GM18526 (cell line): ENCODE data around the gene PAX8.

ENCODE experiments used
- POLR2A ChIP-seq: IDR thresholded peaks from 3 replicates; pipeline ENCODE4 v1.6.1; 2011; ENCODE audit not compliant: insufficient read length; ENCODE audit errors: extremely low read depth

PAX8 gene

GRCh38 chr2:113278742-113279139 is at the start of gene PAX8:
TSS of gene PAX8 (minus strand) at chr2:113278921. CDS start at chr2:113278394, 527 bp downstream.
- TF ChIP-seq POLR2A = no peak

- no peak for TF ChIP-seq POLR2A
Observed at GRCh38 chr2:113328043-113328442, 49.3 kb upstream of the PAX8 start.

GRCh38 chr2:113324684-113325160 is 46.0 kb upstream of the PAX8 start:
- TF ChIP-seq POLR2A = no peak

- no peak for TF ChIP-seq POLR2A
Observed at GRCh38 chr2:113316085-113316484, 37.4 kb upstream of the PAX8 start.

- no peak for TF ChIP-seq POLR2A
Observed at GRCh38 chr2:113309655-113310387, 31.1 kb upstream of the PAX8 start.

- TF ChIP-seq POLR2A = no peak
Observed at GRCh38 chr2:113305146-113305545, 26.4 kb upstream of the PAX8 start.

- TF ChIP-seq POLR2A = no peak
Observed at GRCh38 chr2:113304702-113305101, 26.0 kb upstream of the PAX8 start.

- TF ChIP-seq POLR2A = no peak
Observed at GRCh38 chr2:113300281-113300680, 21.6 kb upstream of the PAX8 start.

- no peak for TF ChIP-seq POLR2A
Observed at GRCh38 chr2:113298176-113298575, 19.5 kb upstream of the PAX8 start.

- TF ChIP-seq POLR2A = no peak
Observed at GRCh38 chr2:113291191-113291590, 12.5 kb upstream of the PAX8 start.

GRCh38 chr2:113285816-113286215 is 7.1 kb upstream of the PAX8 start:
- no peak for TF ChIP-seq POLR2A

- TF ChIP-seq POLR2A = no peak
Observed at GRCh38 chr2:113284476-113284875, 5.8 kb upstream of the PAX8 start.

GRCh38 chr2:113283704-113284284 is 5.1 kb upstream of the PAX8 start:
- TF ChIP-seq POLR2A = no peak

GRCh38 chr2:113282747-113283533 is 4.2 kb upstream of the PAX8 start:
- no peak for TF ChIP-seq POLR2A

- no peak for TF ChIP-seq POLR2A
Observed at GRCh38 chr2:113281910-113282746, 3.4 kb upstream of the PAX8 start.
